ENCODE results near the gene FBXO39. TPM values are rescaled to one million over a fixed set of nuclear protein-coding genes. Genes with fewer than 3 reads are reported as not detected.

Gene FBXO39
- total RNA-seq, 3 donors from 2014 or later (not counting 1 experiment from before 2014, with no cell fraction given) = 0.40 to 0.72 (median 0.43) TPM

- H3K4me1 ChIP-seq (ENCODE audit: control insufficient read depth, insufficient read depth, low read length) = no peaks in the 10 kb centered on the region
- peaks cover 13% of the 10 kb centered on the region for H3K36me3 Mint-ChIP-seq
- intact Hi-C loops (cut with micrococcal nuclease) = no loop called here
- H3K4me3 Mint-ChIP-seq = no peak overlapping the region
- H3K4me3 ChIP-seq (ENCODE audit: low read length) = no peak overlapping the region
- no peaks in the 10 kb centered on the region for H3K9me3 ChIP-seq (ENCODE audit: control insufficient read depth, insufficient read depth, low read length)
- no peaks in the 10 kb centered on the region for H3K4me1 Mint-ChIP-seq
- 65% methylated on average over 10 of the region's 10 CpGs for WGBS (ENCODE audit: insufficient coverage)
- H3K27me3 ChIP-seq (ENCODE audit: control insufficient read depth, insufficient read depth, low read length) = peaks cover 19% of the 10 kb centered on the region
- TF ChIP-seq, protein P1, sequence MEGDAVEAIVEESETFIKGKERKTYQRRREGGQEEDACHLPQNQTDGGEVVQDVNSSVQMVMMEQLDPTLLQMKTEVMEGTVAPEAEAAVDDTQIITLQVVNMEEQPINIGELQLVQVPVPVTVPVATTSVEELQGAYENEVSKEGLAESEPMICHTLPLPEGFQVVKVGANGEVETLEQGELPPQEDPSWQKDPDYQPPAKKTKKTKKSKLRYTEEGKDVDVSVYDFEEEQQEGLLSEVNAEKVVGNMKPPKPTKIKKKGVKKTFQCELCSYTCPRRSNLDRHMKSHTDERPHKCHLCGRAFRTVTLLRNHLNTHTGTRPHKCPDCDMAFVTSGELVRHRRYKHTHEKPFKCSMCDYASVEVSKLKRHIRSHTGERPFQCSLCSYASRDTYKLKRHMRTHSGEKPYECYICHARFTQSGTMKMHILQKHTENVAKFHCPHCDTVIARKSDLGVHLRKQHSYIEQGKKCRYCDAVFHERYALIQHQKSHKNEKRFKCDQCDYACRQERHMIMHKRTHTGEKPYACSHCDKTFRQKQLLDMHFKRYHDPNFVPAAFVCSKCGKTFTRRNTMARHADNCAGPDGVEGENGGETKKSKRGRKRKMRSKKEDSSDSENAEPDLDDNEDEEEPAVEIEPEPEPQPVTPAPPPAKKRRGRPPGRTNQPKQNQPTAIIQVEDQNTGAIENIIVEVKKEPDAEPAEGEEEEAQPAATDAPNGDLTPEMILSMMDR (IDR thresholded peaks at IDR 0.05) = no peak
- H3K9me3 Mint-ChIP-seq = peaks cover 4 to 5% of the 10 kb centered on the region in 2 donors
- no peak overlapping the region for H3K27ac Mint-ChIP-seq
- no peak overlapping the region for H3K27ac ChIP-seq (ENCODE audit: low read length)
- peaks cover 43 to 82% of the 10 kb centered on the region in 2 donors for H3K27me3 Mint-ChIP-seq (ENCODE audit: low read depth in 2 of 2)
- DNase-seq = no peak
- ATAC-seq = no peak
- H3K36me3 ChIP-seq (ENCODE audit: control insufficient read depth, insufficient read depth, low read length) = no peaks in the 10 kb centered on the region
These were observed 11.2 kb downstream of the FBXO39 start for GRCh38 chr17:6787081-6787693.

DNA sequence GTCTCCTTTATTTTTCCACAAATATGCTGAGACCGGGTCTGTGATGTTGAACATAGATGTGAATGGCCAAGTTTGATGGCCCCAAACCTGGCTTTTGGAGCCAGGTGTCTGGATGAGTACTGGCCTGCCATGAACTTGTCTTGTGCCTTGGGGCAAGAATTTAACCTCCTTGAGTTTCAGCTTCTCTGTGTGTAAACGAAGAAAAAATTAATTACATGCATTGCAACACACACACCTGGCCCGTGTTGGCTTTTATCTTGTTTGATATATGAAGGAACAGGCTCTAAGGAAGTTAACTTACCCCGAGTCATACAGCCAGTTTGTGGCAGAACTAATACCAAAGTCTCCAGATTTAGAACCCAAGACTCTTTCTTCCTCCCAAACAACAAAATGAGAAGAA is 13.1 kb downstream of the FBXO39 start:
- DNase-seq (no peak), ATAC-seq (no peak)
- no peaks in the 10 kb centered on the region for H3K36me3 ChIP-seq (ENCODE audit: control insufficient read depth, insufficient read depth, low read length)
- peaks cover 13% of the 10 kb centered on the region for H3K27me3 ChIP-seq (ENCODE audit: control insufficient read depth, insufficient read depth, low read length)
- H3K9me3 Mint-ChIP-seq = peaks cover 2 to 4% of the 10 kb centered on the region in 2 donors
- no peak overlapping the region for H3K27ac Mint-ChIP-seq
- no peak overlapping the region for H3K4me3 ChIP-seq (ENCODE audit: low read length)
- no peak overlapping the region for H3K27ac ChIP-seq (ENCODE audit: low read length)
- 64% methylated on average over 2 of the region's 4 CpGs for WGBS (ENCODE audit: insufficient coverage)
- TF ChIP-seq, protein P1 (IDR thresholded peaks at IDR 0.05) = no peak
- H3K9me3 ChIP-seq (ENCODE audit: control insufficient read depth, insufficient read depth, low read length) = no peaks in the 10 kb centered on the region
- no peak overlapping the region for H3K4me3 Mint-ChIP-seq
- no peaks in the 10 kb centered on the region for H3K4me1 Mint-ChIP-seq
- H3K27me3 Mint-ChIP-seq (ENCODE audit: low read depth in 2 of 2) = peaks cover 36 to 72% of the 10 kb centered on the region in 2 donors
- H3K4me1 ChIP-seq (ENCODE audit: control insufficient read depth, insufficient read depth, low read length) = no peaks in the 10 kb centered on the region
- no peaks in the 10 kb centered on the region for H3K36me3 Mint-ChIP-seq
- intact Hi-C loops (cut with micrococcal nuclease) = no loop called here

DNA sequence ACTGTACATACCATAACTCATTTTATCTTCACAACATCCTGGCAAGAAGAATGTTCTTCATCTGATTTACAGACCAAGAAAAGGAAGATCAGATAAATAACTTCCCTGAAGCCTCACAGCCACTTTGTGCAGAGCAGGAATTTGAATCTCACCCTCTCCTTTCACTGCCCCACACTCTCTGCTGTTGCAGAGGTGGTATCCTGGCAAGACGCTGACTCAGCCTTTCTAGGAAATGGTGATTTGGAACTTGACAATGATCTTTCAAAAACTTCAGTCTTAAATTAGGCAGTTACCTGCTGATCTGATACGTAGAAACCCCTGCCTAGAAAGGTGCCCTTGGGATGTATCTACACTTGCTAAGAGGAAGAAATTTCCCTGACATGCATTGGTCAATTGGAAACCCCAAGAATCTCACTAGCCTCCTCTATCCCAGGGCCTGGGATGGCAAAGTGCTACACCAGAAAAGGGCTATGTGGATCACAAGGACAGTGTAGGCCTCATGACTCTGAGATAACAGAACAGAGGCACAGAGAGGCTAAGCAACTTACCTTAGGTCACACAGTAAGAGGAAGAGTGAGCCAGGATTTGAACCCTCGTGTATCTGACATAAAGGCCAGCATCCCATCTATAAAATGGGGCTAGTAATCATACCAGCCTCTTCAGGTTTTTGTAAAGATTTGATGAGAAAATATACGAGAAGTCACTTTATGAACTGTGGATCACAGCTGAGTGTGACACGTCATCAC is 17.9 kb downstream of the FBXO39 start:
- peaks cover 7% of the 10 kb centered on the region for H3K27me3 ChIP-seq (ENCODE audit: control insufficient read depth, insufficient read depth, low read length)
- ATAC-seq (no peak), DNase-seq (no peak)

More for the DNA sequence above, 17.9 kb downstream of the FBXO39 start:
- no peaks in the 10 kb centered on the region for H3K4me1 ChIP-seq (ENCODE audit: control insufficient read depth, insufficient read depth, low read length)
- TF ChIP-seq, protein P1 (IDR thresholded peaks at IDR 0.05) = no peak
- no peaks in the 10 kb centered on the region for H3K36me3 ChIP-seq (ENCODE audit: control insufficient read depth, insufficient read depth, low read length)
- no peak overlapping the region for H3K4me3 Mint-ChIP-seq
- intact Hi-C loops (cut with micrococcal nuclease) = no loop called here
- H3K27ac ChIP-seq (ENCODE audit: low read length) = no peak overlapping the region
- H3K9me3 Mint-ChIP-seq = no peaks in the 10 kb centered on the region
- no peak overlapping the region for H3K4me3 ChIP-seq (ENCODE audit: low read length)
- H3K4me1 Mint-ChIP-seq = no peaks in the 10 kb centered on the region
- H3K27ac Mint-ChIP-seq = no peak overlapping the region
- no peaks in the 10 kb centered on the region for H3K9me3 ChIP-seq (ENCODE audit: control insufficient read depth, insufficient read depth, low read length)
- WGBS (ENCODE audit: insufficient coverage) = 58% methylated on average over 5 of the region's 5 CpGs
- H3K36me3 Mint-ChIP-seq = no peaks in the 10 kb centered on the region
- peaks cover 25 to 52% of the 10 kb centered on the region in 2 donors for H3K27me3 Mint-ChIP-seq (ENCODE audit: low read depth in 2 of 2)
